HG02973 (cell line): ENCODE results near the gene ZNF331.

Experiments
- ATAC-seq: cut with Tn5 transposase; IDR thresholded peaks from one replicate; pipeline ENCODE4 v1.9.1; 2021; ENCODE audit warnings: moderate library complexity; ENCODE audit not compliant: unreplicated experiment

Gene ZNF331

DNA sequence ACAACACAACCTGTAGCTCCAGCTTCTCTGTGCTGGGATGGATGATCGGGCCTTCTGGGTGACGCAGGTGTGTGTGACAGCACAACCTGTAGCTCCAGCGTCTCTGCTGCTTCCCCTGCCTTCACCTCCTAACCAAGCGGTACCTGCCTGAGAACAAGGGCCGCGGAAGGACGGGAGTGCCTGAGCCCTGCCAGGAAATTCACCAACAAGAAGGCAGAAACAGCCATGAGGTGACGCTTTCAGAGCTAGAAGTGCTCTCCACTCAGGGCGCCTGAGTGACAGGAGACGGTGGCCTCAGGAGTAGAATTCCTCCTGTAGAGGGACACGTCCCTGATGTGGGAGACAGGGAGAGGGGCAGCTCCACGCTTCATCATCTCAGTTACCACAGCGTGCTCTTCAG is 17.4 kb downstream of the ZNF331 start:
- ATAC-seq: no peak

DNA sequence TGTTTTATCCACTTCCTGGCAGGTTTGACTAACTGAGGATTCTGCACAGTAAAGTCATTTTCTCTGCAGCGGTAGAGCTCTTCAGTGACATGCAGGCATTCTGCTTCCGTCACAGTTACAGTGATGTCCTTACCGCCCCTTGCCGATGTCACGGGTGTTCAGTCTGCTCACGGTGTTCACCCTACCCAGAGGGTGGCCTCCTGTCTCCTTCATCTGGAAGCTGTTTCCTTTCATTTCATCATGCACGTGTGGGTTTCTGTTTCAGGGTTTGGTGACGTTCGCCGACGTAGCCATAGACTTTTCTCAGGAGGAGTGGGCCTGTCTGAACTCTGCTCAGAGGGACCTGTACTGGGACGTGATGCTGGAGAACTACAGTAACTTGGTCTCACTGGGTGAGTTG is 33.4 kb downstream of the ZNF331 start:
- no peak for ATAC-seq

DNA sequence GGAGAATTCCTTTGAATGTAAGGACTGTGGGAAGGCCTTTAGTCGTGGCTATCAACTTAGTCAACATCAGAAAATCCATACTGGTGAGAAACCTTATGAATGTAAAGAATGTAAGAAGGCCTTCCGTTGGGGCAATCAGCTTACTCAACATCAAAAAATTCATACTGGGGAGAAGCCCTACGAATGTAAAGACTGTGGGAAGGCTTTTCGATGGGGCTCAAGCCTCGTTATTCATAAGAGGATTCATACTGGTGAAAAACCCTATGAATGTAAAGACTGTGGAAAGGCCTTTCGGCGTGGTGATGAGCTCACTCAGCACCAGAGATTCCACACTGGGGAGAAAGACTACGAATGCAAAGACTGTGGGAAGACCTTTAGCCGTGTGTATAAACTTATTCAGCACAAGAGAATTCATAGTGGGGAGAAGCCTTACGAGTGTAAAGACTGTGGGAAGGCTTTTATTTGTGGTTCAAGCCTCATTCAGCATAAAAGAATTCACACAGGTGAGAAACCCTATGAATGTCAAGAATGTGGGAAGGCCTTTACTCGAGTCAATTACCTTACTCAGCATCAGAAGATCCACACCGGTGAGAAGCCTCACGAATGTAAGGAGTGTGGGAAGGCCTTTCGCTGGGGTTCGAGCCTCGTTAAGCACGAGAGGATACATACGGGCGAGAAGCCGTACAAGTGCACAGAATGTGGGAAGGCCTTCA is 39.2 kb downstream of the ZNF331 start:
- no peak for ATAC-seq

DNA sequence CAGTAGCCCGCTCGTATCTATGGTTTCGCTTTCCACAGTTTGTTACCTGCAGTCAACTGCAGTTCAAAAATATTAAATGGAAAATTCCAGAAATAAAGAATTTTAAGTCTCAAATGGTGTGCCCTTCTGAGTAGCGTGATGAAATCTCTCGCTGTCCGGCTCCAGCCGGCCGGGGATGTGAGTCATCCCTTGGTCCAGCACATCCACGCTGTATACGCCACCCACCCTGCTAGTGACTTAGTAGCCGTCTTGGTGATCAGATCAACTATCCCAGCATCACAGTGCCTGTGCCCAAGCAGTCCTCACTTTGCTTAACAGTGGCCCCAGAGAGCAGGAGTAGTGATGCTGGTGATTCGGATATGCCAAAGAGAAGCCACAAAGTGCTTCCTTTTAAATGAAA is 40.0 kb downstream of the ZNF331 start:
- ATAC-seq: no peak

DNA sequence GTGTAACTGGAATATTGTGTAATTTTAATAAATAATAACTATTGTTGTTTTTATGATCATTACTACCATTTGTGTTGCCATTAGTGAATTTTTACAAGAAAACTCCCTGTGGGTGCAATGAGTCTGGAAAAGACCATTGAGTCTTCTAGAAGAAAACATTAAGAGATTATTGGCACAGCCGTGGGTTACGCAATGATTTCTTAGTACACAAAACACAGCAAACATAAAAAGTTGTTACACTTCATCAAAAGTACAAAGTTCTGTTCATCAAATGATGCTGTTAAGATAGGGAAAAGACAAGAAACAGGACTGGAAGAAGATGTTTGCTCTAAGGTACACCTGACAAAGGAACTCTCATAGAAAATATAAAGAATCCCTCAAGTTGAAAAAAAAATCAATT is 41.6 kb downstream of the ZNF331 start:
- no peak for ATAC-seq

DNA sequence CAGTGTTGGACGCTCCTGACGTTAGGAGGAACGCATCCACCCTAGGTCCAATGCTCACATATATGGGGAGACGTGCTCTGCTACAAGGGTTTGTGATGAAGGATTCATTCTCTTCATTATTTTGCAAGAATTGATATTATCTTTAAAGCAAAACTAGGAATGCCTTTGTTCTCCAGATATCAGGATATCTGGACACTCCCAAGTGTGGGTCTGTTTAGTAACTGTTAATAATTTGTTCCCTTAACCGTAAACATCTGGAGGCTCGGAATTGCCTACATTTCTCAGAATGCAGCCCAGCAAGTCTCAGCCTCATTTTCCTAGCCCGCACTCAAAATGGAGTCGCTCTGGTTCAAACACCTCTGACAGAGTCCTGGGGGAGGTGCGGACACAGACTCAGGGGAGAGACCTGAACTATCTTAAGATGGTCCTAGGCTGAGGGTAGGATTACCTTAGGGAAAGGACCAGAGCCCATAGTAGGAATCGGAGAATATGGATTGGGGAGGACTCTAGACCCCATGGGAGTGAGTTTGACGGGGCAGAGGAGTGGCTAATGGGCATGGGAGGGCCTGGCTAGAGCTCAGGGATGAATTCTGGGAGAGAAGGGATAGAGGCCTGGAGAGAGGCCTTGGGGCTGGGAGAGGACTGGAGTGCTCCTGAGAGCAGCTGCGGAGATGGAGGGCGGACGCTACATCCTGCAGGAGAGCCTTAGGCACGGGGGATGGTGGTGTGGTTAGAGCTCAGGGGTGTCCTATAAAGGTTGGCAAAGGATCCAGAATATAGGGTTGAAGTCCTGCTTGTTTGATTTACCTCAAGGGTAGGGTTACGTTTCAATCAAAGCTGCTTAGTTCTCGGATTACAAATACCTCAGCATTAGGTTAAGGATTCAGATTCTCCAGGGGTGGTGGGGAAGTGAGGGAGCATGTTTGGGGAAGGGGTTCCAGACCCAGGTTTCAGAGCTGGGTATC is 43.2 kb downstream of the ZNF331 start:
- ATAC-seq: no peak

DNA sequence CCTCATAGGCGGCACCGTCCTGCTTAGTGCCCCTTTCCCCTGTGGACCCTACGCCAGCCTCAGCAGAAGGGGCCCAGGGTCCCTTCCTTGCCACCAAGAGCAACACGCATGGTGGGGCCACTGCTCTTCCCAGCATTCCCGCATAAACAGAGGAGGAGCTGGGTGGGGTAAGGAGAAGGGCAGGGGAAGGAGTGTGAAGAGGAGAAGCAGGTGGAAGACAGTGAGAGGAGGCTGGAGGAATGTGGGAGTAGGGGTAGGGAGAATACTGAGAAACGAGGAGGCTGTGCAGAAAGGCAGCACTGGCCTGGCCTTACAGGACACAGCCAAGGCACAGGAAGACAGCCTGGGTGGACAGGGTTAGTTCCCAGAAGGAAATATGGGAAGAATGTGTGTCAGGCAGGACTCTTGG is 43.9 kb downstream of the ZNF331 start:
- no peak for ATAC-seq

DNA sequence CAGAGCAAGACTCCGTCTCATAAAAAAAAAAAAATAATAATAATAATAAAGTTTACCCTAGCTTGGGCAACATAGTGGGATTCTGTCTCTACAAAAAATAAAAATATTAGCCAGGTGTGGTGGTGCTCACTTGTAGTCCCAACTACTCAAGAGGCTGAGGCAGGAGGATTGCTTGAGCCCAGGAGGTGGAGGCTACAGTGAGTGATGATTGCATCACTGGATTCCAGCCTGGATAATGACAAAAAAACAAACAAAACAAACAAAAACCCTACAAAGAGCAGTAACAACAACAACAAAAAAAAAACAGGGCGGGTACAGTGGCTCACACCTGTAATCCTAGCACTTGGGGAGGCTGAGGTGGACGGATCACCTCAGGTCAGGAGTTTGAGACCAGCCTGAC is 45.2 kb downstream of the ZNF331 start:
- ATAC-seq: no peak

DNA sequence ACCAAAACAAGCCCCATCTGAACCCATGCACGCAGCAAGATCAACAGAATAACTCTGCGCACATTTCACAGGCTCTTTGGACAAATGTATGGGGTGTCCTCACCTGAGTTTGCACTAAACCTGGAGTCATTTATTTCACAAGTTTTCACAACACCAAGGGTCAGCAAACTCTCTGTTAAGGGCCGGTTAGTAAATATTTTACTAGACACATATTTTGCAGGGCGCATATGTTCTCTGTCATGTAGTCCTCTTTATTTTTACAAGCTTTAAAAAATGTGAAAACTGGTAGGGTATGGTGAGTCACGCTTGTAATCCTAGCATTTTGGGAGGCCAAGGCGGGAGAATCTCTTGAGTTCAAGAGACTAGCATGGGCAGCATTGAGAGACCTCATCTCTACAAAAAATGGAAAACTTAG is 48.3 kb downstream of the ZNF331 start:
- no peak for ATAC-seq

DNA sequence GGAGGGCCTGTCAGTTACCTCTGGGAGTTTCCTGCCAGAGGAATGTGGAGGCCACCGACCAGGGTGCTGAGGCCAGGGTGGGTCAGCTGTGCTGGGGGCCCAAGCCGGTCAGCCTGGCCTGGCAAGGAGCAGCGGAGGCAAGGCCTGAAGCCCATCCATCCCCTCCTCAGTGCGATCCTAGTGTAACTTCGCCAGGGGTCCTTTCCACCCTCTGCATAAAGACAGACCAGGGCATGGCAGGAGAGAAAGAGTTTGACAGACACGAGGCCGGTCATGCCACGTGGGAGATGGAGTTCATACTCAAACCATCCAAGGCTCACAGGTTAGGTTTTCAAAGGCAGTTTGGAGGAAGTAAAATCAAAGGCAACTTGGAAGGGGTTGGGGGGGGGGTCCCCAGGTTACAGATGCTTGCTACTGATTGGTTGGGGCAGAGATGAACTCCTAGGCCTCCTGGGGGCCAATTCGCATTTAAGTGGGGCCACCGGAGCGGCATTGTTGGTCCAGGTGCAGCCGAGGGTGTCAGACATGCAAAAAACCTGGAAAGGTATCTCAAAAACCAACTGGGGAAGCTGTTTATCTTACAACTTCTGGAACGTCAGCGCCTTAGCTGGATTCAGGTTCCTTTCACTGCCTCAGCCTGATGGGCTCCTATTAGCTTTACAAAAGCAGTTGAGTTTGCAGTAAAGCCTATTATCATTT is 57.0 kb downstream of the ZNF331 start:
- ATAC-seq: no peak

DNA sequence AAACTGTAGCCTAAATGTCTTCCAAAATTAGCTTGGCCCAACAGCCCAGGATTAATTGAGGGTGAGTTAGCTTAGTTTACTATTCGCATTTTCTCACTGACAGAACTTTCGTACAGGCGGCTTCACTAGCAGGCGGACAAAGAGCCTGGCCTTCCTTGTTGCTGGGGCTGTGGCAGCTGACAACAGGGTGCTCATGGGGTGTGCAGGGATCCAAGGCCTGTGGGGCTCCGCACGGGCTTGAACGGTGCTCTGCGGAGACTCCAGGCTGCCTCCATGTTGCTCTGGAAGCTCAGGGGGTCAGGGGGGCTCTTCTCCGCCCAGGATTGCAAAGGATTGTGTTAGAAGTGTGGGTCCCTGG is 57.5 kb downstream of the ZNF331 start:
- no peak for ATAC-seq

DNA sequence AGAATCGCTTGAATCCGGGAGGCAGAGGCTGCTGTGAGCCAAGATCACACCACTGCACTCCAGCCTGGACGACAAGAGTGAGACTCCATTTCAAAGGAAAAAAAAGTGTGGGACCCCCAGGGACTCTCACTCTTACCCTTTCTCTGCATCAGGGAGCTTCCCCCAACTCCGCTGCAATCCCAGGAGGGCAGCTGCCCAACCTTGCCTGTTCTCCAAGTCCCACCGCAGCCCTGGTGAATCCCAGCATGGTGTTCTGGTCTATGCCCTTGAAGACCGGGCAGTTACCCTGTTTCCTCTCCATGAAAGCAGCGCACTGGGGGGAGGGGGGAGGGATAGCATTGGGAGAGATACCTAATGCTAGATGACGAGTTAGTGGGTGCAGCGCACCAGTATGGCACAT is 58.1 kb downstream of the ZNF331 start:
- no peak for ATAC-seq

DNA sequence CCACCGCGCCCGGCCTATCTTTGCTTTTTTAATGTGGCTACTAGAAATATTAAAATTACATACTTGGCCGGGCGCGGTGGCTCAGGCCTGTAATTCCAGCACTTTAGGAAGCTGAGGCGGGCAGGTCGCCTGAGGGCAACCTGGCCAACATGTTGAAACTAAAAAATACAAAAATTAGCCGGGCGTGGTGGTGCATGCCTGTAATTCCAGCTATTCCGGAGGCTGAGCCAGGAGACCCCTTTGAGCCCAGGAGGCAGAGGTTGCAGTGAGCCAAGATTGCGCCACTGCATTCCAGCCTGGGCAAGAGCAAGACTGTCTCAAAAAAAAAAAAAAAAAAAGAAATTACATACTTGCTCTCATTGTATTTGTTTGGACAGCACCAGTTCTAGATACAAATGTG is 59.1 kb downstream of the ZNF331 start:
- ATAC-seq: no peak

DNA sequence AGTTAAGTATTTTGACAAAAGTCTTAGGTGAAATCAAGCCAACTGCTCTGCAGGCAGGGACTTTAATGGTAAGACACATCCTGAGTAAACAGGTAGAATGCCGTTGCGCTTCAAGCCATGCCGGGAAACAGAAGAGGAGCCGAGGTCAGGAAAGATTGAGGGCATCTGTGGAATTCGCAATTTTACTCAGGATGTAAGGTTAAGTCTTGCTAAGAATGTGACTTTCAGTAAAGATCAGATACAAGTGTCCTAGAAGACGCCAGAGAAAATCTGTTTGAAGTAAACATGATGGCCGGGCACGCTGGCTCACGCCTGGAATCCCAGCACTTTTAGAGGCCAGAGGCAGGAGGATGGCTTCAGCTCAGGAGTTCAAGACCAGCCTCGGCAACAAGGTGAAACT is 60.4 kb downstream of the ZNF331 start:
- ATAC-seq: no peak

DNA sequence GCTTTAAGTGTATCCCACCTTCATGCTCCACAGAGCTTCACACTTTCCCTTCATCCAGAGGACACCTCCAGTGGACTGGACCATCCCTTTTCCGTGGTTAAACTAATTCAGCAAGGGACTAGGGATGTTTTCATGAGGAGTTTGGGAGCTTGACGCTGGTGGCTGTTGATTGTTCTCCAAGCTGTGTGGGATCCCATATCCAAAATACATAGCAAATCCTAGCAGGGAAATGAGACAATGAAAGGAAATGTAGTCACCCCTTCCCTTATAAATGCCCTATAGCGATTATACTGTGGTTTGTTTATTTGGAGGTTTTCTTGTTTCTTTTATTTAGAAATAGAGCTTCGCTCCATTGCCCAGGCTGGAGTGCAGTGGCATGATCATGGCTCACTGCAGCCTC is 62.3 kb downstream of the ZNF331 start:
- ATAC-seq: no peak

DNA sequence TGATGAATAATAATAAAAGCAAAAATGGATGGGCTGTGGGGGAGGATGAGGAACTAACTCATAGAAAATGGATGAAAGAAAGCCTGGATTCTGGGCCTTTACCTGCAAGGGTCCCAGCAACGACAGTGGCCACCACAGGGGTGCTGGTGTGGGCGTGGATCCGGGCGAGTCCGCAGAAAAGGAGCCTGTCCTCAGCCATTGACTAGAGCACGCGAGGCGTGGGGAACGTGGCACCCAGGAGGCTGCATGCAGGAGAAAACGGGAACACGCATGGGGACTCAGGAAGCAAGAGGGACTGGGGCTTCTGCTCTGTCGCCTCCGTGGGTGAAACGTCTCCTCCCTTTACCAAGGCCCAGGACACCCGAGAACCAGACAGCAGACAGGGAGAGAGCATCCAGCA is 68.1 kb downstream of the ZNF331 start:
- no peak for ATAC-seq

DNA sequence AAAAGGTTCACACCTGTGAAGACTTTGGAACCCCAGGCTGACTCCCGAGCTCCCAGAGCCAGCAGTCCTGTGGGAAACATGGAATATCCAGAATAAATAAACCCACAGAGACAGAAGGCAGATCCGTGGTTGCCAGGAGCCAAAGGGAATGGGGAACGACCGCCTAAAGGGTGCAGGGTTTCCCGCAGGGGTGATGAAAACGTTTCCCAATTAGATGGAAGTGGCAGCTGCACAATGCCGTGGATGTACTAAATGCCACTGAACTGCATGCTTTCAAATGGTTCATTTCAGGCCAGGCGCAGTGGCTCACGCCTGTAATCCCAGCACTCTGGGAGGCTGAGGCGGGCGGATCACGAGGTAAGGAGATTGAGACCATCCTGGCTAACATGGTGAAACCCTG is 70.4 kb downstream of the ZNF331 start:
- ATAC-seq: no peak

DNA sequence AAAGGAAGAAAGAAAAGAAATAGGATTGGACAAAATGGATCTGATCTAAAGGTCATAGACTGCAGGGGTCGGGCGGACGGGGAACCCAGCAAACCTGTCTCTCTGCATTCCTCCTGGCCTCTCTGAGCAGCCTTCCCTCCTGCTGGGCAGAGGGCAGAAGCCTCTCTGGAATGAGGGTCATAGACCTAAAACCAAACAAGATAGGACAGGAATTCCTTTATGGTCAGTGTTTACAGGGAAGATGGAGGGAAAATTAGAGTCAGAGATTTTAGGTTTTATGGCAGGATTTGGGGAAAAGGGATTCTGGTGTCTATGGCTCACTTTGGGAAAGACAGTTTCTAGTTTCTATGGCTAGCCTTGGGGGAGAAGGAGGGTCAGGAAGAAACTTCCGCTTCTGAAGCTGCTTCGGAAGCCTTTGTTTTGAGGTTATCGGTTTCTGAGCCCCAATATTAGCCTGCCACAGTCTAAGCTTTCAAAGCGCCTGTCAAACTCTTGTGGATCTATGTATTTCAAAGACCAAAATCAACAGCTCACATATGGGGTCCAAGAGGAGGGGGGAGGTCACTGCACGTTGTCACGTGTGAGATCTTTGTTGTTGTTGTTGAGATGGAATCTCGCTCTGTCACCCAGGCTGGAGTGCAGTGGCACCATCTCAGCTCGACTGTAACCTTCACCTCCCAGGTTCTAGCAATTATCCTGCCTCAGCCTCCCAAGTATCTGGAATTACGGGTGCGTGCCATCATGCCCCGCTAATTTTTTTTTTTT is 75.0 kb downstream of the ZNF331 start:
- no peak for ATAC-seq

DNA sequence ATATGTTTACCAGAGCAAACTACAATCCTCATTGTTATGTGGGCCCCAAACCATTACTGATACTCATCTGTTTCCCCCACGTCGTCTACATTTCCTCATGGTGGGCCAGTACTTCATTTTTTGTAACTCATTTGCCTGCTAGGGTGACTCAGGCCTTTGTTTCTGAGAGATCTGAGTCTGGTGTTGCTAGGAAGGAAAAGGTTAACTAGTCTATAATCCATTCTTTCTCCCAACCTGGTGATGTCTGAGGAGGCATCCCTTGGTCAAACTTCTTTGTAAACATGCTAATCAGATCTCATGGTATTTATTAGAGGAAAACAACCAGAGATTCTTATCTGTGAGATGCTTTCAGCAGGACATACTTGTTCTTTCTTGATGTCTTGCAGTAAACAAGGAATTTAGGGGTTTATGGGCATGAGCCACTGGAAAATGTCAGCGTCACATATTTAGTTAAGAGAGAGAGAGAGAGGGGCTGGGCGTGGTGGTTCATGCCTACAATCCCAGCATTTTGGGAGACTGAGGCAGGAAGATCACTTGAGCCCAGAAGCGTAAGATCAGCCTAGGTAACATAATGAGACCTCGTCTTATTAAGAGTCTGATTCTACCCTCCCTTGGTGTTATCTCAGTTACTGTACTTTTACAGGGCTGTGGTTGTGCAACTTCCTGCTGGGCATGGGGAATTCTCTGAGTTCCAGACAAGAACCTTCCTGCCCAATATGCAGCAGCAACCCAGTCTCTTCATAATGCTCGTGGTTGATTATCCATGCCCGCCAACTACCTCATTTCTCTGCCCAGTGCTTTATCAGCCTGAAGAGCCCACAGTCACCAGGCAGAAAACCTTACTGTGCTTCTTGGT is 84.2 kb downstream of the ZNF331 start:
- no peak for ATAC-seq
